Measurements from ENCODE around the gene WDR88.
"Not testable (repeated sequence)": the region's sequence is repeated elsewhere in the genome, so short reads cannot be mapped to it uniquely, and the experiment has no call there.

The WDR88 gene

GRCh38 chr19:33197591-33198000, 65.7 kb downstream of the WDR88 start:
- peak; percentile 5 for DNase-seq (ENCODE audit: low spot score)

DNA sequence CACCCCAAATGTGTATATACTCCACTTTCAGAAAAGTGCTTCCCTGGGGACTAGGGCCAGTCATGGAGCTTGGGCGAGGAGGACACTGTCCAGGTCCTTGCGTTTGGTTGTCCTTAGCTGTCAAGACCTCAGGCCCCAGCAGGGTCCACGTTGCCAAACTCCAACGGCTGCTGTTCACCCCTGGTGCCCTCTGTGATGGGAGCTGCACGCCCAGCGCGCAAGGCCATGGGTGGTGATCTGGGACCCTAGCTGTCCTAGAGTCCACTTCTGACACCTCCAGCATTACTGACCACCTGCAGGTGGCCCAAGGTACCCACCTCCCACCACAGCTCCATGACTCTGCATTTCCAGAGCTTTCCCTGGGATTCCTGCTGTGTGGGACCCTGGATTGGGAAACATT, 66.3 kb downstream of the WDR88 start:
- DNase-seq (ENCODE audit: low spot score) = peak; percentile 9

GRCh38 chr19:33199441-33200265, 67.7 kb downstream of the WDR88 start:
- DNase-seq (ENCODE audit: low spot score) = peak; percentile 13

GRCh38 chr19:33201473-33201872, 69.6 kb downstream of the WDR88 start:
- DNase-seq (ENCODE audit: low spot score) = peak; percentile 14

- DNase-seq (ENCODE audit: low spot score) = peak; percentile 21
These were observed 70.1 kb downstream of the WDR88 start for GRCh38 chr19:33201886-33202545.

DNA sequence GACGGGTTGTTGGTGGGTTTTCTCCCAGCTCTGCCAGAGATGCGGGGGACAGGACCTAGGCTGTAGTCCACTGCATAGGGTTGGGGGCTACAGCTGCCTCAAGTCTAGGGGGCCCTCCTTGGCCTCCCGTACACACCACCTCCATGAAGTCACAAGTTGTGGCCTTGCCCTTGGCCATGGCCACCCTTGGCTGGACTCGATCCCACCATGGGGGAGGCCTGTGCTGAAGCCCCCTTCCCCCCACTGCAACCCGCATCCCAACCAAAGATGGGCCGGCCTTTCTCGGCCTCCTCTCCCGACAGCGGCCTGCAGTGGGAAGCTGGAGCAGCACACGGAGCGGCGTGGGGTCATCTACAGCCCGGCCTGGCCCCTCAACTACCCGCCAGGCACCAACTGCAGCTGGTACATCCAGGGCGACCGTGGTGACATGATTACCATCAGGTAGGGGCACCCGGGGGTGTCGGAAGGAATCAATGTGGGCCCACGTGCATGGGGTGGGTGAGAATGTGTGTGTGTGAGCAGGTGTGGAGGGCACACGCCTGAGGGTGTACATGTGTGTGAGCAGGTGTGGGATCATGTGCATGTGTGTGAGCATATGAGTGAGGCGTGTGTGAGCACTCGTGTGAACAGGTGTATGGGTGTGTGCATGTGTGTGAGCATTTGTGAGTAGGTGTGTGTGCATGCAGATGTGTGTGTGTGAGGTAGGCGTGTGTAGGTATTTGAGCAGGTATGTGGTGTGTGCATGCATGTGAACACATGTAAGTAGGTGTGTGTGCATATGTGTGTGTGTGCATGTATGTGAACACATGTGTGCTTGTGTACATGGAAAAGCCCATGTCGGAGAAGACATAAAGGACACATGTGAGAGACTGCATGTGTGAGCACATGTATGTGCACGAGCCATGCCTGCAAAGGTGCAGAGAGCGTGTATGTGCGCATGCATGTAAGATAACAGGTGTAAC, 70.9 kb downstream of the WDR88 start:
- DNase-seq (ENCODE audit: low spot score) = peak; percentile 12

DNA sequence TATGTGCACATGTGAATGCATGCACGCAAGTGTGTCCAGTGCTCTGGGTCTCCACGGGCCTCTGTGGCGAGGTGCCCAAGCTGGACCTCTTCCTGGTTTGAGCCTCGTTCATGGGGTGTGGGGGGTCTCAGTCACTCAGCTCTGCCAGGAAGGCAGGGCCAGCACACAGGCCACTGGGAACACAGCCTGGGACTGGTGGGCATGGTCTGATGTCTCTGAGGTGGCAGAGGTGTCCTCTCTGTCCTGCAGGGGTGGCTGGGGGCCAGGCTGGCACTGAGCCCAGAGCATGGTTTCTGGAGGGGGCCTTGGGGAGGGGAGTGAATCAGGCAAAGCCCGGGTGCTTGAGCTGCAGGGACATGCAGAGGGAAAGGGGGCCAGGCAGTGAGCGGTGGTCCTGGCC, 71.6 kb downstream of the WDR88 start:
- DNase-seq (ENCODE audit: low spot score) = peak; percentile 12

GRCh38 chr19:33204136-33204973, 72.4 kb downstream of the WDR88 start:
- DNase-seq (ENCODE audit: low spot score) = no peak

GRCh38 chr19:33205110-33205509, 73.2 kb downstream of the WDR88 start:
- no peak for DNase-seq (ENCODE audit: low spot score)

DNA sequence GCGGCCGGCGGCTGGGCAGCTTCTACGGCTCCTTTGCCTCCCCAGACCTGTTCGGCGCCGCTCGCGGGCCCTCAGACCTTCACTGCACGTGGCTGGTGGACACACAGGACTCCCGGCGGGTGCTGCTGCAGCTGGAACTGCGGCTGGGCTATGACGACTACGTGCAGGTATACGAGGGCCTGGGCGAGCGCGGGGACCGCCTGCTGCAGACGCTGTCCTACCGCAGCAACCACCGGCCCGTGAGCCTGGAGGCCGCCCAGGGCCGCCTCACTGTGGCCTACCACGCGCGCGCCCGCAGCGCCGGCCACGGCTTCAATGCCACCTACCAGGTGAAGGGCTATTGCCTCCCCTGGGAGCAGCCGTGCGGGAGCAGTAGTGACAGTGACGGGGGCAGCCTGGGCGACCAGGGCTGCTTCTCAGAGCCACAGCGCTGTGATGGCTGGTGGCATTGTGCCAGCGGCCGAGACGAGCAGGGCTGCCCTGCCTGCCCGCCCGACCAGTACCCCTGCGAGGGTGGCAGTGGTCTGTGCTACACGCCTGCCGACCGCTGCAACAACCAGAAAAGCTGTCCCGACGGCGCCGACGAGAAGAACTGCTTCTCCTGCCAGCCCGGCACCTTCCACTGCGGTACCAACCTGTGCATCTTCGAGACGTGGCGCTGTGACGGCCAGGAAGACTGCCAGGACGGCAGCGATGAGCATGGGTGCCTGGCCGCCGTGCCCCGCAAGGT, 73.8 kb downstream of the WDR88 start:
- DNase-seq (ENCODE audit: low spot score) = no peak

GRCh38 chr19:33206261-33207039, 74.5 kb downstream of the WDR88 start:
- peak; percentile 38 for DNase-seq (ENCODE audit: low spot score)

- no peak for DNase-seq (ENCODE audit: low spot score)
These were observed 75.2 kb downstream of the WDR88 start for GRCh38 chr19:33207040-33207620.

DNA sequence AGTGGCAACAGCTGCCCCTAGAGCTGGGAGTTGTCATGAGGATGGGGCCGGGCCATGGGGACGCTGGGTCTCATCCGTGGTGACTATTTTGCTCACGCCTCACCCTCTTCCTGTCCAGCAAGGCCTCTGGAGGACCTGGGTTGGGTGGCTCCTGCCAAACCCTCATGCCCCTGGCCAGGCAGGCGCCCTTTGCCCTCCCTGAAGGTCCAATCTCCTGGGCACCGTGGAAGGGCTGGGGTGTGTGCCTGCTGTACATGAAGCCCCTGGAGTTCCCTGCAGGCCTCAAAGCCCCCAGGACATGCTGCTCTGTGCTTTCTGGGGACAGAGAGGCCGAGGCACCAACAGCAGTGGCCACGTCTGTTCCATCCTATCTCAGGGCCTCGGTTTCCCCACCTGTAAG, 76.0 kb downstream of the WDR88 start:
- no peak for DNase-seq (ENCODE audit: low spot score)

DNA sequence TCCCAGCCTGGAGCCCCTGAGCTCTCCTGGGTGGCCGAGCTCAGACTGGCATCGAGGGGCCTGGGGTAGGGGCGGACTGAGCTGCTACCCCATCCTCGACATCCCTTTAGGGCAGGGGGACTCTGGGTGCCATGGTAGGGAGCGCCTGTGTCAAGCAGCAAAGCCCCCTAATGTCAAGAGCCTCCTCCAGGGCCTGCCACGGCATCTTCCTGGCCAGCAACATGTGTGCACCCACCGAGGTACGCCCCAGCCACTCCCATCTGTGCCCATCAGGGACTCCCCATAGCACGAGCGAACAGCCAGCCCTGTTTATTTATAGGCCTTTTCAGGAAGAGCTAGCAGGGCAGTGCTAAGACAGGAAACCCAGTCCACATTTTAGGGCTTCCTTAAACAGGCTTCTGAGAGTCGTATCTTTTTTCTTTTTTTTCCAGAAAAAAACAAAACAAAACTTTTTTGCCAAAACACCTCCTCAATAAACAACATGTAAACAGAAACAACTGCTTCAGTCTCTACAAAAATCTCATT, 76.5 kb downstream of the WDR88 start:
- no peak for DNase-seq (ENCODE audit: low spot score)

DNA sequence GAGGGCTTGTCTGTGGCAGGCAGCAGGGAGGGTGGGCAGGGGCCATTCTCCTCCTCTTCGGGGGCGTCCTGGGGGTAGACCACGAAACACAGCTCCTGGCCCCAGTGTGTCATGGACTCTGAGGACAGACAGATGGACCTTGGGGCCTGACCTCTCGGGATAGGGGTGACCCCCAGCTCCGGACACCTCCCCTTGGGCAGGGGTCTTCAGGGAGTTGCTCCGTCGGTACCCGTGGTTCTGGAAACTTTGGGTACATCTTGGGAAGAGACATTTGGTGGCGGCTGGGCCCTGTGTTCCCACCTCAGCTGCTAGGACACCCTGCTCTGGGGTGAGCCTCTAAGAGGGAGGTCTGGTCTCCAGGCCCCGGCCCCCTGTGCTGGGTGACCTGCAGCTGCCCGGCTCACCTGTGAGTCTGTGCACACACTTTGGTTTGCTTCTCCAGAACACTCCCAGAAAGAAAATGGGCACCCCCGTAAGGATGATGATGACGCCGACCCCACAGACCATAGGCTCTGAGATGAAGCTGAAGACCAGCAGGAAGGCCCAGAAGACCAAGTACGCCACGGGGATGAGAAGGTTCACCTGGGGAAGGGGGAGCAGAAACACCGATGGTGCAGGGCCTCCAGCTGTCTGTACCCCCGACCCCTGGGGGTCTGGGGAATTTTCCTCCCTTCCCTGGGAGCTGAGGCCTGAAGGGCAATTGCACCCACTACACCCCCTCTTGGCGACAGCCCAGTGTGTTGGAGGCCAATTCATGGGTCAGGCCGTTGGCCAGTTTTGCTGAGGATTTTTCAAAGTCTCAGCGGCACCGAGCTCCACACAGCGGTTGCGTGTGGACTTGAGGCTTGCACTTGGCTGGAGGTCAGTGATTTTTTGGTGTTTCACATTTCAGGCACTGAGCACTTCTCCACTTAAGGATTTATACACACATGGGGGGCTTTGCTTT, 77.3 kb downstream of the WDR88 start:
- no peak for DNase-seq (ENCODE audit: low spot score)

DNA sequence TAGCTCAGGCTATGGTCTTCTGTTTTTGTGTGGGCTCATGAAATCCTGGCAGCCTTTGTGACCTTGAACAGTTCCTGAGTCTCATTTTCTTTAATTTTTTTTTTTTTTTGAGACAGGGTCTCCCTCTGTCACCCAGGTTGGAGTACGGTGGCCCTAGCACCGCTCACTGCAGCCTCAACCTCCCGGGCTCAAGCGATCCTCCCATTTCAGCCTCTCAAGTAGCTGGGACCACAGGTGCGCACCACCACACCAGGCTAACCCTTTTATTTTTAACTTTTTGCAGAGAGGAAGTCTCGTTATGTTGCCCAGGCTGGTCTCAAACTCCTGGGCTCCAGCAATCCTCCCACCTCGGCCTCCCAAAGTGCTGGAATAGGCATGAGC, 77.9 kb downstream of the WDR88 start:
- not testable (repeated sequence) for DNase-seq (ENCODE audit: low spot score)

GRCh38 chr19:33210266-33210940, 78.5 kb downstream of the WDR88 start:
- no peak for DNase-seq (ENCODE audit: low spot score)
